Right lobe of liver (tissue), 4 donors: ENCODE measurements around the gene ENTR1.

ENCODE experiments used
- CTCF ChIP-seq, 4 donors: fragments of 200-600 bp in 3 of 4; fragments of 450-650 bp in 1 of 4; IDR thresholded peaks; one replicate each; pipeline versions ENCODE4 v1.5.1 to v1.8.0; 2016 to 2022; ENCODE audit warnings: antibody characterized with exemption in 4 of 4, mild to moderate bottlenecking in 2 of 4
- POLR2A ChIP-seq: fragments of 450-650 bp; IDR thresholded peaks from one replicate; pipeline ENCODE4 v1.6.1; 2017; ENCODE audit warnings: antibody characterized with exemption, mild to moderate bottlenecking
- donor health status: DM: no; HTN: no; CAD: no.
- donor health status: DM: no; HTN: no; CAD: no.
- donor health status: DM: no; HTN: yes; CAD: no.

GRCh38 chr9:136429683-136430491, 19.5 kb upstream of the ENTR1 start:
- TF ChIP-seq CTCF (IDR thresholded peaks at IDR 0.05) (no peak), POLR2A (no peak)
